KBM-7 (cell line): Measurements from ENCODE around the gene MEGF10.
"Not testable (repeated sequence)": the region's sequence is repeated elsewhere in the genome, so short reads cannot be mapped to it uniquely, and the experiment has no call there.

Source experiments
- DNase-seq: peaks from one replicate; pipeline ENCODE4 v3.0.0-alpha.2; 2015
- in situ Hi-C: fragments of 300-500 bp; cut with MboI; formaldehyde crosslinking; loops from 2 replicates; pipeline ENCODE4 v1.14.3; 2020; ENCODE audit warnings: low sequenced_read_pairs, low pct_unique_long_range_greater_than_20kb, mixed read lengths

Gene MEGF10

DNA sequence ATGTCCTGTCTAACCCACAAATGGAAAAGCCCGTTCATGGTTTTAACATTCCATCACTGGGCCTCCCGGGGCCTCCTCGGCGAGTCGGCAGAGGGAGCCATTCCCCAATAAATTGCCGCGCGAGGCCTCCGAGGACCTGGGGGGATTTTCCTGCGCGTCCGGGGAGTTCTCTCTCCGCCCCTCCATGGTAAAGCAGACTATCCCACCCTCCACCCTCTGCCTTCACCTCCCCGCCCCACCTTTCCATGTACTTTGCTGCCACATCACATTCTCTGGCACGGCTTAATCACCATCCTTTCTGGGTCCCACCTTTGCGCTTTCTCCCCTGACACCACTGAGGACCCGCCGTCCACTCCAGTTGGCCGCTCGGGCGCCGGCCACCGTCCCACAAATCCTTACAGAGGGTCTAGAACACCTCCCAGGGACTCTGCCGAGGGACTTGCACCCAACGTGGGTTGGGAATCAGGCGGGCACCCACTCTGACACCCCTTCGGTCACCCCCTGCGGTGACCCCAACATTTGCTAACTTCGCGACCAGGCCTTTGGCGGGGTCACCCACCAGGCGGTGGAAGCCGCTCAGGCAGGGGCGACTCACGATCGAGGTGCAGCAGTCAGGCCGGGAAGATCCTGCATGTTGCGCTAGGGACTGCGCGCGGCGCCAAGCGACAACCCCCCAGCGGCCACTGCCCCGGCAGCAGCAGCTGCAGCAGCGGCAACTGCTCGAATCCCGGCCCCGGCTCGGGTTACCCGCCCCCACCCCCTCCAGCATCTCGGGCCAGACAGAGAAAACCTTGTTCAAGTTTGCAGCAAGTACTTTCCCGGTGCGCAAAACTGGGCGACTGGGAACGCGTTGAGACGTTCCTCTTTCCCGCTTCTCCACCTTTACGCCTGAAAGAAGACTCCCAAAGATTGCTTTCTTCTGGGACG, at the start of gene MEGF10:
Gene MEGF10, plus strand, starts transcription at position 778 of the 927 bp plus-strand sequence. CDS start 40,513 bp downstream, outside the sequence.
- in situ Hi-C loops, result loop anchor here (10.0 to 25.0 kb wide), 2 partner anchors 155 to 653 kb away; a partner anchor contains a TSS
- peak; percentile 69 for DNase-seq

DNA sequence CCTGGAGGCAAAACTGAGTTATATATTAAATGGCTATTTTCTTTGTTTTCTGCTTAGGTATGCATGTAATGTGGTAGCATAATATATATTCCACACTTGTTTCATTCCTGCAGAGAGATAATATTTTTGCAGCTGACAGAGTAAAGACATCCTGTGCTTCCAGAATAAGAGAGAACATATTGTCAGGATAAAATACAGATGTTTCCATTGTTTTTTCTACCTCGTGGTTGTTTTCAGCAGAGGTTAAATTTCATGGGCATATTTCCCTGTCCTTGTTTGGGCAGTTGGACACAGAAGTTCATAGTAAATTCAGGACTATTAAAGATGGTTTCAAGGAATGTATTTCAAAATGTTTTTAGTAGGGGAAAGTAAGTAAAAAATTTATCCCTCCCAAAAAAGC, 47.6 kb upstream of the MEGF10 start:
- in situ Hi-C loops, result no loop called here
- DNase-seq, result no peak

DNA sequence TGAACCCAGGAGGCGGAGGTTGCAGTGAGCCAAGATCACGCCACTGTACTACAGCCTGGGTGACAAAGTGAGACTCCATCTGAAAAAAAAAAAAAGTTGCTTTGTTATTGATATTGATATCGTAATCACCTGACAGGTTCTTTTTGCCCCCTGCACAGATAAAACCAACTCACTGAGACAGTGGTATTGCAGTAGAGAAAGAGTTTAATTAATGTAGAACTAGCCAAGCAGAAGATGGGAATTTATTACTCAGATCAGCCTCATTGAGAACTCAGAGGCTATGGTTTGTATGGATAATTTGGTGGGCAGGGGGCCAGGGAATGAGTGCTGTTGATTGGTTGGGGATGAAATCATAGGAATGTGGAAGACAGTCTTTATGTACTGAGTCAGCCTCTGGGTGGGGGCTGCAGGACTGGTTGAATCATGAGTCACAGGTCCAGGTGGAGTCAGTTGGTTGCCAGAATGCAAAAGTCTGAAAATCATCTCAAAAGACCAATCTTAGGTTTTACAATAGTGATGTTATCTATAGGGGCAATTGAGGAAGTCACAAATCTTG, 35.8 kb upstream of the MEGF10 start:
- no peak for DNase-seq
- in situ Hi-C loops, result no loop called here

DNA sequence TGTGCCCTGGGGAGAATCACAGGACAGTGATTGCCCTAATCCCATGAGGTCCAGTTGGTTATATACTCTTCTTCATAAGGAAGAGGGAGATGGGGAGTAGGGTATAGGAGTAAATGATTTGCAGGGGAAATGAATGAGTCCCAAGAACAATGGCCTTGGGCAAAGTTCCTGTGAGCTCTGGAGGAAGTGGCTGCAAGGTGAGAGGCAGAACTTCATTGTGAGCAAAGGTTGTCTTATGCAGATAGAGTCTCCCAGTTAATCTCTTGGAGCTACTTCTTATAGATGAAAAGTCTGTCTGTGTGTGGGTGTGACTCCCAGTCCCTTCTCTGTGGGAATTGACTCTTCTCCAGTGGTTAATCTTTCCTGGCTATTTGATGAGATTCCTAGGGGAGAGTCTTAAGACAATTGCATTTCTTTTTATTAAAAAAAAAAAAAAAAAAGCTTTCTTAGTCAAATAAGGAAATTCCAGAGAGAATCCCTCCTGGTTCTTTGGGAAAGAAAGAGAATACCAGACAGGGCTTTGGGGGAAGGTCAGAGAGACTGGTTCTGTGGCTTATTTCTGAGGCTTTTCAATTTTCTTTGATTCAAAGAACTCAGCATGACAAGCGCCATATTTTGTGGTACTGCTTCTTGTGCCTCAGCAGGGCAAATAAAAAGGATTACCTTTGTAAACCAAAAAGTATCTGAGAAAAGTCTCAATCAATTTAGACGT, 33.6 kb upstream of the MEGF10 start:
- DNase-seq, result no peak
- in situ Hi-C loops, result no loop called here

DNA sequence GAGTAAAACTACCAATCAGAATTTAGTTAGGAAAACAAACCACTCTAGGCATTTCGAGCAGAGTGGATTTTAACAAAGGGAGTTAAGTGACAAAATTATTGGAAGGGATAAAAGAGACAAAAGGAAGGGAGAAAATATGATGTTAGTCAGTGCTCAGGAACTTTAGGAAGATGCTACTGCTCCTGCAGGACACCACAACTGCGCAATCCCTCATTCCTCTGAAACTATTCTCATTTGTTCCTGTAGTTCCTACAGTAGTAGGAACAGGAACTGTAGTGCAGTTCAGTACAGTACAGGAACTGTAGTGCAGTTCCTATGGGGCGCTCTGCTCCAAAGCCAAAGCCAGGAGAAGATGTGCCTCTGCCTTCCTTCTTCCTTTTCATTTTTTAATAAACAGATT, 29.9 kb upstream of the MEGF10 start:
- in situ Hi-C loops, result no loop called here
- DNase-seq, result no peak

DNA sequence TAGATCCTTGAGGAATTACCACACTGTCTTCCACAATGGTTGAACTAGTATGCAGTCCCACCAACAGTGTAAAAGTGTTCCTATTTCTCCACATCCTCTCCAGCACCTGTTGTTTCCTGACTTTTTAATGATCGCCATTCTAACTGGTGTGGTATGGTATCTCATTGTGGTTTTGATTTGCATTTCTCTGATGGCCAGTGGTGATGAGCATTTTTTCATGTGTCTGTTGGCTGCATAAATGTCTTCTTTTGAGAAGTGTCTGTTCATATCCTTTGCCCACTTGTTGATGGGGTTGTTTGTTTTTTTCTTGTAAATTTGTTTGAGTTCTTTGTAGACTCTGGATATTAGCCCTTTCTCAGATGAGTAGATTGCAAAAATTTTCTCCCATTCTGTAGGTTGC, 25.1 kb upstream of the MEGF10 start:
- DNase-seq, in situ Hi-C loops: not testable (repeated sequence)

DNA sequence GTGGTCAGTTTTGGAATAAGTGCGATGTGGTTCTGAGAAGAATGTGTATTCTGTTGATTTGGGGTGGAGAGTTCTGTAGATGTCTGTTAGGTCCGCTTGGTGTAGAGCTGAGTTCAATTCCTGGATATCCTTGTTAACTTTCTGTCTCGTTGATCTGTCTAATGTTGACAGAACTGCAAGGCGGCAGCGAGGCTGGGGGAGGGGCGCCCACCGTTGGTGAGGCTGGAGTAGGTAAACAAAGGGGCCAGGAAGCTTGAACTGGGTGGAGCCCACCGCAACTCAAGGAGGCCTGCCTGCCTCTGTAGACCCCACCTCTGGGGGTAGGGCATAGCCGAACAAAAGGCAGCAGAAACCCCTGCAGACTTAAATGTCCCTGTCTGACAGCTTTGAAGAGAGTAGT, 22.3 kb upstream of the MEGF10 start:
- DNase-seq, in situ Hi-C loops: not testable (repeated sequence)

DNA sequence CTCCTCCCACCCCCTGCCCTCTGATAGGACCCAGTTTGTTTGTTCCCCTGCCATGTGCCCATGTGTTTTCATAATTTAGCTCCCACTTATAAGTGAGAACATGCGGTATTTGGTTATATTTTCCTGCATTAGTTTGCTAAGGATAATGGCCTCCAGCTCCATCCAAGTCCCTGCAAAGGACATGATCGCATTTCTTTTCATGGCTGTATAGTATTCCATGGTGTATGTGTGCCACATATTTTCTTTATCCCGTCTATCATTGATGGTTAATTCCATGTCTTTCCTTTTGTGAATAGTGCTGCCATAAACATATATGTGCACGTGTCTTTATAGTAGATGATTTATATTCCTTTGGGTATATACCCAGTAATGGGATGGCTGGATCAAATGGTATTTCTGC, 19.9 kb upstream of the MEGF10 start:
- DNase-seq, in situ Hi-C loops: not testable (repeated sequence)

DNA sequence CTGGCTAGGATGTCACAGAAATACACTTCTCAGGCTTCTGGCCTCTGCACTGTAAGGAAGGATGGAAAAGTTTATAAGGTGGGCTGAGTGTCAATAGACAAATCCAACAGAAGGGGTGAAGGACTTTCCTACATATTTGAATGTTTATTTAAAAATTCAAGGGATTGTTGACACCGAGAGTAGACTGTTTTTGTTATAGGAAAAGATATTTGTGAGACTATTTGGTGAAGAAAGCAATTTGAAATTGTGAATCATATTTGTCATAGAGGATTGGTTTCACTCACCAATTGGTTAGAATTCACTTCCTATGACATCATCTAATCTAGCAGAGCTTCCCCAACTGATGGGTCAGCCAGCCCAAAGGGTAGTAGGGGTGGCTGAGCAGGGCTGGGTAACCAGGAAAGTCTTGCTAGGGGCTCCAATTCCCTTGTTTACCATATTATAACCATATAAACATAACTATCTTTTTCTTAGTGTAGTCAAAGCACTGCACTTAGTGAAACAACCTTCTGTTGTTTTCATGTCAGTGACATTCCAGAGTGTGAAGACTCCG, 14.9 kb upstream of the MEGF10 start:
- no peak for DNase-seq

DNA sequence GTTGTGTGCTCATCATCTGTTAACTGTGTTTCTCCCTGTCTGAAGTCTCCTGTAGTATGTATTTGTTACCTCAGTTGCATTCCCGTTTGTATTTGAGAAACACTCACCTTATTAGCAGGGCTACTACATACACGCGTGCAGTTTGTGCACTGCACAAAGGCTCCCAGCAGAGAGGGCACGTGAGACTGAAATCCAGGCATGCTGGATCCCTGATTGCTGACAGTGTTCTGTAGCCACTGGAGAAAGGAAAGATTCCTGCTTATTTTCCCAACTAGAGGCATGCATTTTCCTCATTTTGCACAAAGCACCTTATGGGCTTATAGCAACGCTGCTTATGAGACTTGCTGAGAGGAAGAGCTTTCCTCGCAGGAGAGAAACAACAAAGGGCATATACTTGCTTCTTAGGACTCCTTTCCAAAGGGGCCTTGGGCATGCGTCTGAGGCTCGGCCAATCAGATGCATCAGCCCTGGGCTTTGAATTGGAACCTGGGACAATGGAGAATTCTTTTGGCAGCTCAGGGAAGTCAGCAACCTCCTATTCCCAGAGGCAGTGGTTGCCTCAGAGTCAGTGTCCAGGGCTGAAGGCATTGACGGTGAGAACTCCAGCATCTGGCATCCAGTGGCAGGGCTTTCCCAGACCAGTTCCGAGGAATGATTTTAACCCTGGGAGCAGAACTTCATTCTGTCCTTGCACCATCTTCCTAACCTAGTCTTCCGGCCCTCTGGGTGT, 9.9 kb upstream of the MEGF10 start:
- no peak for DNase-seq
- in situ Hi-C loops, result loop anchor here (25.0 kb wide), 1 partner anchor 643 kb away; a partner anchor contains a TSS

More for the DNA sequence above, 14.9 kb upstream of the MEGF10 start:
- in situ Hi-C loops, result loop anchor here (25.0 kb wide), 1 partner anchor 638 kb away; a partner anchor contains a TSS

DNA sequence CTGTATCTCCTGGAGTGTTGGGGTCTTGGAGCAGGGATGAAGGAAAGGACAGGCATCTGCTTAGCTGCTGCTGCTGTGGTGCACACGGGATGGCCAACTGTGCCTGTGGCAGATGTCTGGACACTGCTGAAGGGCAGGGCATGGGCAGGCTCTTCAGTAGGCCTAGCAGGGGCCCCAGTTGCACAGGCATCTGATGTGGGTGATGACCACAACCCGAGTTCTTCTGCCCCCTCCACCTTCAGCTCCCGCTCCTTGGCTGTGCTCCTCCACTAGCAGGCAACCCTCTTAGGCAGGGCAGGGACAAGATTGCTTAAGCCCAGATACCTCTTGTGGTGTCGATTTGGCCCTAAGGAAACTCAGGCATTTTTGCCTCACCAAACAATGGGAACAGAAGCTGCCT, 9.0 kb upstream of the MEGF10 start:
- no peak for DNase-seq
- in situ Hi-C loops, result loop anchor here (25.0 kb wide), 1 partner anchor 644 kb away; a partner anchor contains a TSS

DNA sequence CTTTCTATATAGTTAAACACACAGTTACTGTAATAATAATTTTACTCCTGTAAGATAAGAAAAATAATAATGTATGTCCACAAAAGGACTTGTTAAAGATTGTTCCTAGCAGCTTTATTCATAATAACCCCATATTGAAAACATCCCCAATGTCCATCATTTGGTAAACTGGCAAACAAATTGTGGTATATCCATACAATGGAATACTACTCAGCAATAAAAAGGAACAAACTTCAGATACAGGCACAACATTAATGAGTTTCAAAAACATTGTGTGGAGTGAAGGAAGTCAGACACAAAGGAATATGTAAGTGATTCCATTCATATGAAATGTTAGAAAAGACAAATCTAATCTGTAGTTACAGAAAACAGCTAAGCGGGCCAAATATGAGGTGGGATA, 1.9 kb upstream of the MEGF10 start:
- DNase-seq, result no peak
- in situ Hi-C loops, result loop anchor here (25.0 kb wide), 1 partner anchor 651 kb away; a partner anchor contains a TSS

DNA sequence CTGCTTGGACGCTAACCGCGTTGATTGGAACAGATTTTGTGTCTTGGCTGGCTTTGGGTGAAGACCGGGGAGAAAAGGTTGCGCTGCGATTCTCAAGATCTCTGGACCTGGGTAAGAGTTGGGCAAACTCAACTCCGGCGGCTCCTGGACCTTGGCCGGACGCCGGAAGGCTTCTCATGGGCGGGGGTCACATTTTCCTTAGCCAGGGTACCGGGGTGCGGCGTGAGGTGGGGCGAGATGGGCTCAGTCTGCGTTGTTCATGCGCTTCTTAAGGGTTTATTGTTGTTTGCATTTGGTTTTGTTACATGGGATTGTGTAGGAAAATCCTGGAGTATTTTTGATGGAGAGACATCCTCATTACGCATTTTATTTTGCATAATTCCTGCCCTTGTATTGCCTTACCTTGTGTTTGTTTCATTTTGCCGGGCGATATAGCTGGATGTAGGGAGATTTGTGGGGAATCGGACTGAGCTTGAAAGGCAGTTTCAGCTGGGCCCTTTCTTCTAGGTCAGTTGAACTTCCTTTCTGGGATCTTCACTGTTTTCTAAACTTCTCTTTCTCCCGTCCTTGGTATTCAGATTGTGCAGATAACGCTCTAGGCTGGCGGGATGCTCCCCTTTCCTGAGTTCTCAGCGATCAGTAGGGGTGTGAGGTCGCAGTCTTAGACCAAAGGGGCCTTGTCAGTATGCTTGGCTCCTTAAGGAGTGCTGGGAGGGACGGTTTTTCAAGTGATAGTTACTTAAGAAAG, 524 bp downstream of the MEGF10 start:
- peak; percentile 14 for DNase-seq
- in situ Hi-C loops, result loop anchor here (10.0 to 25.0 kb wide), 2 partner anchors 154 to 654 kb away; a partner anchor contains a TSS

DNA sequence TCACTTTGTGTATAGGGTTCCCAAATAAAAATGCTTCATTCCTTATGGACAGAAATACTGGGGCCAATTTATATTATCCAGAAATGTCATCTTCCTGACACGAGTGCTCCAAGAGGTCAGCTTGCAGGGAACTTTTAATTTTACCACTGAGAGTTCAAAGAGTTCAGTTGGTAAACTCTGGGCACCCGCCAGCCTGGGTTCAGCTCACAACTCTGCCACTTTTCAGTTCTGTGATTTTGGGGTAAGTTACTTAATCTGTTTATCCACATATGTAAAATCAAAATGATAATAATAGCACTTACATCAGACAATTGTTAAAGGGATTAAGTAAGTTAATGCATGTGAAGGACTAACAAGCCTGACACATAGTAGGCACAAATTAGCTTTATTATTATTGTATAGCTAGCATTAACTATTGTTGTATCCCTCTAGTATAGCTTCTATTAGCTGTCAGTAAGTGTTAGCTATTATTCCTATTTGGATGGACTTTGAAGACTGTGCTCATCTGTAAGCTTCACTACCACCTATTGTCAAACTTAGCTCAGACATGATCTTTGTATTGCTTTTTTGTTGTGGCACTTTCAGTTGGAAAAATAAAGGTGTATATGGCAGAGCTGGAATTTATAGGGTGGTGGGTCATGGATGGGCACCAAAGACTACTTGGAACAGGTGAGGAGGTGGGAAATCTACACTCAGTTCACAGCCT, 1.6 kb downstream of the MEGF10 start:
- in situ Hi-C loops, result loop anchor here (10.0 to 25.0 kb wide), 2 partner anchors 153 to 655 kb away; a partner anchor contains a TSS
- DNase-seq, result no peak

DNA sequence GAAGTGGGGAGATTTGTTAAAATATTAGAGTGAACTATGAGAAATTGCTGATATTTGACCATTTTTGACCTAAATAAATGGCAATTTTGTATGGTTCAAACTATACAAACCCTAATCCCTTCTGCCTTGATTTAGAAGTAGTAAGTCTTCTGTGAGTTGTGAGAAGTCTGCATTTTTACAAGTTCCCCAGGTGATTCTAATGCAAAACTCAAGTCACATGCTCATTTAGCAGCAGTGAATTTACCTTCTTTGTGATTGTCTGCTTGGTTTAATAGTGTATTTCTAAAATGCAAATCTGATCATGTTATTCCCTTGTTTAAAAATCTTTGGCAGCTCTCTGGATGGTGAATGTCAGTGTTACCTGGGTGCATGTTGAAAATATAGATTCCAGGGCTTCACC, 2.8 kb downstream of the MEGF10 start:
- no peak for DNase-seq
- in situ Hi-C loops, result loop anchor here (10.0 to 25.0 kb wide), 2 partner anchors 151 to 656 kb away; a partner anchor contains a TSS

DNA sequence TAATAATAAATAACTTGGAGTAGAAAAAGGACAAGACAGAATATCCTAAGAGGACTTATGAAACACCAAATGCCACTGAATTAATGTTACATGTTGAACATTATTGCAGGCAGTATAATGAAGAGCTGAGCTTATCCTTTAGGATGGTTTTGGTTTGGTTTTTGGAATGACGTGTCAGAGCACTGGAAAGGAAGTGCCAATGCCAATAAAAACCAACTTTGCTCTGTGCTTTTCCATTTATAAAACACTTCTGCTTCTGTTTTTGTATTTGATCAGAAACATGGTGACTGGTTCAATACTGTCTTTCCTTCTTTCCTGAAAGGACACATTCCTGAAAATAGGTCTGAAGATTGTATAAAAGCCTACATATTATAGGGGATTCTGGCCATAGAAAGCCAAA, 4.2 kb downstream of the MEGF10 start:
- DNase-seq, result no peak
- in situ Hi-C loops, result loop anchor here (10.0 to 25.0 kb wide), 2 partner anchors 150 to 658 kb away; a partner anchor contains a TSS

DNA sequence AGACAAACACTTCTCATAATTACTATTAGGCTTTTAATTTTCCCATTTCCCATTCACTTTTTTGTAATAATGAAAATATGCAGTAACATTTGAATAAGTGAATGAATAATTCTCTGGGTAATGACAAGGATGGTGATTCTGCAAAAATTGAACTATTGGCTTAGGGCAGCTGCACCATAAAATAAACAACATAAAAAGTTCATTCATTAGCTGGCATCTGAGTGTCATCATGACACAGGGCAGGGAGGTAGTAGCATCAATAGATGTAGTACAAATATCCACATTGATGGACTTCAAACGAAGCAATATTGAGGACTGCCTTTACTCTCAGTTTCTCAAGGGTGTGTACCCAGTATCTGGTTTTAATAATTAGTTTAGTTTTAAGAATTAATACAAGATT, 4.9 kb downstream of the MEGF10 start:
- in situ Hi-C loops, result loop anchor here (10.0 to 25.0 kb wide), 2 partner anchors 149 to 658 kb away; a partner anchor contains a TSS
- DNase-seq, result no peak
